Activated CD4-positive, alpha-beta memory T cell treated with anti-CD3 and anti-CD28 coated beads, Interleukin-2, amount 10 ng/mL, durations not matched to agents 7 days and 5 days (primary cell): ENCODE results near the gene WBP2. TPM values are rescaled to one million over a fixed set of nuclear protein-coding genes. Genes with fewer than 3 reads are reported as not detected.

Source experiments
- CTCF ChIA-PET: fragments of 350-600 bp; sonication (Branson Sonifier 250); formaldehyde crosslinking; loops from one replicate; lab custom pipeline; 2021; ENCODE audit warnings: antibody characterized with exemption, inconsistent platforms; lab: Charles Lee
- POLR2A ChIA-PET: fragments of 350-600 bp; sonication (Branson Sonifier 250); formaldehyde crosslinking; loops from one replicate; lab custom pipeline; 2021; ENCODE audit warnings: antibody characterized with exemption; lab: Charles Lee
- DNase-seq: peaks from one replicate; pipeline ENCODE4 v3.0.0-alpha.2; 2020
- H3K27ac Mint-ChIP-seq: one replicate; pipeline ENCODE4 v1.8.0; 2021; ENCODE audit warnings: mild to moderate bottlenecking, mixed read lengths
- H3K27me3 Mint-ChIP-seq: one replicate; pipeline ENCODE4 v1.8.0; 2021; ENCODE audit warnings: mixed read lengths
- H3K36me3 Mint-ChIP-seq: one replicate; pipeline ENCODE4 v1.8.0; 2021; ENCODE audit warnings: low read depth, mixed read lengths
- H3K4me1 Mint-ChIP-seq: one replicate; pipeline ENCODE4 v1.8.0; 2021; ENCODE audit warnings: mixed read lengths
- H3K4me3 Mint-ChIP-seq: one replicate; pipeline ENCODE4 v1.8.0; 2021; ENCODE audit warnings: mild to moderate bottlenecking, mixed read lengths
- H3K9me3 Mint-ChIP-seq: one replicate; pipeline ENCODE4 v1.8.0; 2021; ENCODE audit warnings: mixed read lengths
- total RNA-seq, 2 experiments: library from RNA; stranded (reverse); gene quantifications; one replicate each; pipeline ENCODE4 v1.2.3, GENCODE V29; 2021

Gene WBP2
- total RNA-seq, 2 experiments from 2014 or later: 107 to 114 TPM

DNA sequence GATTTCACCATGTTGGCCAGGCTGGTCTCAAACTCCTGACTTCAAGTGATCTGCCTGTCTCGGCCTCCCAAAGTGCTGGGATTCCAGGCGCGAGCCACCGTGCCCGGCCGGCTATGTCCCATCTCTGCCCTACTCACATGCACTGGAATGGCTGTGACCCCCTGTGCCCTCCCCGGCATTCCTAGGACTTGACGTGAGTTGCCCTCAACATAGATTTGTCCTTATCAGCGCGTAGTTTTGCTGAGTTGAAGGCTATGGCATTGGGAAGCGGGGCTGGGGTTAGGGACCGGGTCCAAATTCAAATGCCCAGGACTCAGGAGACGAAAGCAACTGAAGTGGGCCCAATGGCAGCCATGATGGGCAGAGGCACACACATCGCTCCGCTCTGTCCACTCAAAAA is 16.7 kb downstream of the WBP2 start:
- no peak for DNase-seq
- ChIA-PET CTCF (no interaction called here), POLR2A (interaction anchor here (1.0 kb wide), 1 partner anchor 9 kb away, joined by 5 read pairs; no protein-coding TSS in a partner anchor)
- Mint-ChIP-seq H3K27me3 (no peaks in the 10 kb centered on the region), H3K4me1 (peaks cover 33% of the 10 kb centered on the region), H3K9me3 (no peaks in the 10 kb centered on the region), H3K27ac (no peak overlapping the region), H3K36me3 (peaks cover 55% of the 10 kb centered on the region), H3K4me3 (no peak overlapping the region)

- peaks cover 39% of the 10 kb centered on the region for H3K4me1 Mint-ChIP-seq
- peaks cover 56% of the 10 kb centered on the region for H3K36me3 Mint-ChIP-seq
- no peak overlapping the region for H3K4me3 Mint-ChIP-seq
- H3K27me3 Mint-ChIP-seq: no peaks in the 10 kb centered on the region
- H3K9me3 Mint-ChIP-seq: no peaks in the 10 kb centered on the region
- ChIA-PET POLR2A (no interaction called here), CTCF (interaction anchor here (1.4 kb wide), 1 partner anchor 84 kb away, joined by 4 read pairs; no protein-coding TSS in a partner anchor)
- no peak for DNase-seq
- H3K27ac Mint-ChIP-seq: no peak overlapping the region
These were observed 17.2 kb downstream of the WBP2 start for GRCh38 chr17:75837899-75838298.

DNA sequence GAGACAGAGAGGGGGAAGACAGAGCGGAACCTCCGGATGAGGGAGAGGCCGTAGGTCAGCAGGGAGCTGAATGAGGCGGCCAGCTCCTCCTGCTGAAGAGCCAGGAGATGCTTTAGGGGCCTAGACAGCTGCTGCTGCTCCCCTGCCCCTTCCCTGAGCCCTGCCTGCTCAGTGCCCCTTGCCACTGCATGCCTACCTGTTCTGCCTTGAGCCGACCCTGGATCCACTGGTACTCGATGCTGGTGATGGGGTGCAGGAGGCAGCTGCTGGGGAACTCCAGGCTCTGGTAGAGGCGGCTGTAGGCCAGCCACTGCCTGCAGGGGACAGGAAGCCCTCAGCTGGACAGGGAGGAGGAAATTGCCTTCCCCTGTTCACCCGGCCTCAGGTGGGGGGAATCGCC is 18.5 kb downstream of the WBP2 start:
- H3K27ac Mint-ChIP-seq: no peak overlapping the region
- ChIA-PET CTCF (interaction anchor here (1.4 kb wide), 1 partner anchor 83 kb away, joined by 4 read pairs; no protein-coding TSS in a partner anchor), POLR2A (interaction anchor here (1.1 to 6.3 kb wide), 2 partner anchors 8 to 58 kb away, joined by 3 to 49 read pairs; partner anchors contain the start of gene UNC13D)
- H3K9me3 Mint-ChIP-seq: no peaks in the 10 kb centered on the region
- peaks cover 43% of the 10 kb centered on the region for H3K4me1 Mint-ChIP-seq
- no peak for DNase-seq
- H3K36me3 Mint-ChIP-seq: peaks cover 62% of the 10 kb centered on the region
- no peaks in the 10 kb centered on the region for H3K27me3 Mint-ChIP-seq
- H3K4me3 Mint-ChIP-seq: no peak overlapping the region

DNA sequence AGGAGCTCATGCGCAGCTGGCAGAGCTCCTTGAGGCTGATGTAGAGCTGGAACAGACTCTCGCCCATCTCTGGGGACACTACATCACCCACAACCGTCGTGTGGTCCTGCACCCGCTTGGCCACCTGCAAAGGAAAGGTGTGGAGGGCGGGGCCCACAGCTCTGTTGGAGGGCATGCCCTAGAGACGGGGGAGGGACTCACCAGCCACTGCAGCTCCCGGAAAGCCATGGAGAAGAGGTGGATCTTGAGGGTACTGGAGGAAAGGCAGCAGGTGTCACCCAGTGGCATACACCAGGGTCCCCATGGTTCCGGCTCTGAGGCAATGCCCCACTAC is 19.5 kb downstream of the WBP2 start:
- Mint-ChIP-seq H3K4me1 (peaks cover 45% of the 10 kb centered on the region), H3K27me3 (no peaks in the 10 kb centered on the region), H3K27ac (no peak overlapping the region), H3K9me3 (no peaks in the 10 kb centered on the region), H3K36me3 (peaks cover 66% of the 10 kb centered on the region), H3K4me3 (no peak overlapping the region)
- ChIA-PET CTCF (no interaction called here), POLR2A (interaction anchor here (1.0 to 6.3 kb wide), 2 partner anchors 9 to 21 kb away, joined by 3 to 49 read pairs; partner anchors contain the start of gene UNC13D)
- no peak for DNase-seq

- CTCF ChIA-PET: interaction anchor here (2.9 kb wide), 1 partner anchor 21 kb away, joined by 8 read pairs; the partner anchor contains the start of gene WBP2
- Mint-ChIP-seq H3K4me3 (no peak overlapping the region), H3K9me3 (no peaks in the 10 kb centered on the region), H3K27me3 (no peaks in the 10 kb centered on the region), H3K4me1 (peaks cover 46% of the 10 kb centered on the region), H3K36me3 (peaks cover 64% of the 10 kb centered on the region), H3K27ac (peak overlapping the region; percentile 23)
- POLR2A ChIA-PET: interaction anchor here (1.0 to 15.1 kb wide), 5 partner anchors 10 to 59 kb away, joined by 3 to 190 read pairs (median 33); partner anchors contain the start of genes UNC13D, UNK and WBP2
- DNase-seq: no peak
These were observed 20.0 kb downstream of the WBP2 start for GRCh38 chr17:75834928-75835653.

DNA sequence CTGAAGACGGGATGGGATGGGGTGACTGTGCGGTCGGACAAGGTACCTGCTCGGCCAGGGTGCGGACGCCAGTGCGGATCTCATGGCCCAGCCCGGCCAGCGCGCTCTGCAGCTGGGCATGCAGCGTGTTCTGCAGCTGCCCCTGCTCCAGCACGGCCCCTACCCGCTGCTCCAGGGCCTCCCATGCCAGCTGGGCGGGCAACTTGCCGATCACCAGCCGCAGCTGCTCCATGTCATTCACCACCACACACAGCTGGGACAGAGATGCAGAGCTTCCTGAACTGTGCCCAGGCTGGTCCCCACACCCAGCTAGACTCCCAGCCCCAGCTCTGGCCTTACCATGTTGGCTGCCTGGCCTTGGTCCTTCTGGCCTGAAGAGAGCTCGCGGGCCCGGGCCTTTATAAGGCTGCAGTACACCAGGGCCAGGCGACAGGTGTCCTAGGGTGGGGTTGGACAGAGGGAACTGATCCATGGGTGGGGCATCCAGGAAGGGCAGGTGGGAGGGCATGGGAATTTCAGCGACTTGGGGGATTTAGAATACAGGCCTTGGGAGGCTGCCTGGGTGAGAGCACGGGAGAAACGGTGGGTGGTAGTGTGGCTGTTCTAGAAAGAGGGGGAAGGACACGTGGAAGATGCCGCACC is 20.7 kb downstream of the WBP2 start:
- Mint-ChIP-seq H3K27me3 (no peaks in the 10 kb centered on the region), H3K4me1 (peaks cover 43% of the 10 kb centered on the region), H3K9me3 (no peaks in the 10 kb centered on the region), H3K27ac (peak overlapping the region; percentile 94), H3K4me3 (no peak overlapping the region), H3K36me3 (peaks cover 64% of the 10 kb centered on the region)
- ChIA-PET CTCF (interaction anchor here (2.9 kb wide), 1 partner anchor 21 kb away, joined by 8 read pairs; the partner anchor contains the start of gene WBP2), POLR2A (interaction anchor here (1.4 to 15.1 kb wide), 4 partner anchors 10 to 58 kb away, joined by 4 to 190 read pairs (median 41); partner anchors contain the start of genes UNC13D, UNK and WBP2)
- no peak for DNase-seq

- Mint-ChIP-seq H3K27ac (peak overlapping the region; percentile 94), H3K27me3 (no peaks in the 10 kb centered on the region), H3K4me1 (peaks cover 47% of the 10 kb centered on the region), H3K4me3 (peak overlapping the region; percentile 67), H3K36me3 (peaks cover 58% of the 10 kb centered on the region), H3K9me3 (no peaks in the 10 kb centered on the region)
- POLR2A ChIA-PET: interaction anchor here (0.6 to 15.1 kb wide), 19 partner anchors 8 to 521 kb away, joined by 3 to 190 read pairs (median 5); partner anchors contain the start of genes FBF1, GALK1, PRPSAP1 and RECQL5
- peak; percentile 48 for DNase-seq
- CTCF ChIA-PET: interaction anchor here (0.9 to 2.9 kb wide), 7 partner anchors 11 to 50 kb away, joined by 3 to 8 read pairs (median 3); partner anchors contain the start of gene WBP2
These were observed 22.3 kb downstream of the WBP2 start for GRCh38 chr17:75832652-75833400.

DNA sequence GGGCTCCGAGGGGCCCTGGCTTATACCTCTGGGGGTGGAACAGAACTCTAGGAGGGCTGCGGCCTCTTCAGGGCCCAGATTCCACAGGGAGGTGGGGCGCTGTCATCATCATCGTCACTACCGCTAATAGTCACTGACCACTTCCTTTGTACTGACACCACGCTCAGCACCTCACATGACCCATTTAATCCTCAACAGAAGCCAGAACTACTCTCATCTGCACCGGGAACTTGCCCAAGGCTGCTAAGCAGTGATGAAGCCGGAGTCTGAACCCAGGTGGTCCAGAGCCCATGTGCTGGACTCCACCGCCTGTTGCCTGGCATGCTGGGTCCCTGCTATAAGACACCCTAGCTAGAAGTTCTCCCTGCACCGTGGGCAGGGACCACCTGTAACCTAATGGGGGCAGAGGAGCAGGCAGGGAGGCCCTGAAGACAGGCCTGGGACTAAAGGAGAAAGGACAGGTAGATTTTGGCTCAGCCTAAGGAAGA is 22.9 kb downstream of the WBP2 start:
- Mint-ChIP-seq H3K9me3 (no peaks in the 10 kb centered on the region), H3K27me3 (no peaks in the 10 kb centered on the region), H3K27ac (peak overlapping the region; percentile 94), H3K36me3 (peaks cover 58% of the 10 kb centered on the region), H3K4me3 (peak overlapping the region; percentile 67), H3K4me1 (peaks cover 50% of the 10 kb centered on the region)
- ChIA-PET POLR2A (interaction anchor here (1.0 to 15.1 kb wide), 16 partner anchors 8 to 522 kb away, joined by 3 to 190 read pairs (median 5); partner anchors contain the start of genes FBF1, GALK1, PRPSAP1 and RECQL5), CTCF (interaction anchor here (1.0 to 2.9 kb wide), 6 partner anchors 14 to 49 kb away, joined by 3 to 8 read pairs (median 3); partner anchors contain the start of gene WBP2)
- peak; percentile 78 for DNase-seq

DNA sequence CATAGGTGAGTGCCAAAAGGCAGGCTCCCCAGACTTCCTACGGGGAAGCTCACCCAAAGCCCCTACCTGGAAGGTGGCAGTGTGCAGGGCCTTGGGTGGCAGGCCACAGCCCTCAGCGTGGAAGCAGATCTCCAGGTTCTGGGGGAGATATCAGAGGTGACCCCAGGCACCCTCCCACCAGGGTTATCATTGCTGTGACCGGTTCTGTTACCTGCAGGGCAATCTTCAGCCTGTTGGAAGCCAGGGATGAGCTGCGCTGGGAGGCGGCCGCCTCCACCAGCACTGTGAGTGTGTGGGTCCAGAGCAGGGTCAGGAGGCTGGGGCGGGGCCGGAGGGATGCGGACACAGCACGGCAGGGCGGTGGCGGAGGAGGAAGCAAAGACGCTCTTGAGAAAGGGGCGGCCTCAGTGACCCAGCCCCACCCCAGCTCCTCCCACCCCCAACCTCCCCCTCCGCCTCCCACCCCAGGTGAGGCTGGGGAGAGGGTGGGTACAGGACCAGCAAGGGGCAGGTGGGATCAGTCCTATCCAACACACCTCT is 24.0 kb downstream of the WBP2 start:
- H3K27ac Mint-ChIP-seq: peak overlapping the region; percentile 67
- no peaks in the 10 kb centered on the region for H3K9me3 Mint-ChIP-seq
- H3K4me1 Mint-ChIP-seq: peaks cover 54% of the 10 kb centered on the region
- peaks cover 62% of the 10 kb centered on the region for H3K36me3 Mint-ChIP-seq
- DNase-seq: no peak
- no peak overlapping the region for H3K4me3 Mint-ChIP-seq
- no peaks in the 10 kb centered on the region for H3K27me3 Mint-ChIP-seq
- ChIA-PET CTCF (interaction anchor here (1.1 to 2.8 kb wide), 8 partner anchors 13 to 77 kb away, joined by 3 to 9 read pairs (median 6); partner anchors contain the start of gene WBP2), POLR2A (interaction anchor here (0.8 to 15.1 kb wide), 8 partner anchors 10 to 66 kb away, joined by 3 to 190 read pairs (median 6); partner anchors contain the start of genes GALK1, TRIM65 and UNC13D)

DNA sequence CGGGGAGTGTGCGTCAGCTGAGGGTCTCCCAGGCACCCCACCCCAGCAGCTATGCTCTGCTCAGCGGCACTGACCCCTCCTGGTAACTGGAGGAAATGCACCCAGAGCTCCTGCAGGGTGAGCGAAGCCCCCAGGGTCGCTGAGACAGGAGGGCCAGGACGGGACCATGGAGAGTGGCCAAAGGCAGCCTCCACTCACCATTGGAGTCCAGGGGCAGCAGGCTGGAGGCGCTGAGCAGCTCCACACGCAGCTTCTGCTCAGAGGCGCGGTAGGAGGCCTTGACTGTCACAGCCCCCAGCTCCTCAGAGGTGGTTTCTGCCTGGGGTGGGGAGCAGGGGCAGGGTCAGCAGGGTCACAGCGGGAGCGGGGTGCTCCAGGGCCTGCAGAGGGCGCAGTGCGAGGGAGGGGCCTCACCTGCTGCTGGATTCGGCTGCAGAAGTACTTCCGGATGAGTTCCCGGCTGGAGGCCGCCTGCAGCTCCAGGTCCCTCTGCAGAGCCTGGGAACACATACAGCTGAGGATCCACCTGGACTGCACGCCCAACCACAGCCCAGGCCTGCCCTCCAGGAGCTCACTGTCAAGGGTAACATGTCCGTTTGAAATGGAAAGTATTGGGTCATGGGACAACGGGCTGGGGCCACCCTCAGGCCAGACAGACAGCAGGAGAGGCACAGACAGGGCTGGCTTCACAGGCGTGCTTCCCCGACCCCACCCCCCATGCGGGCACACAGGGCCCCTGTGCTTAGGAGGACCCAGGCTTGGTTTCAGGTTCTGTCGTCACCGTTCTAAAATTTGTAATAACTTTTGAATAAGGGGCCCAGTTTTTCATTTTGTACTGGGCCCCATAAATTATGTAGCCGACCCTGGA is 24.7 kb downstream of the WBP2 start:
- Mint-ChIP-seq H3K27ac (peak overlapping the region; percentile 67), H3K9me3 (no peaks in the 10 kb centered on the region), H3K4me1 (peaks cover 50% of the 10 kb centered on the region), H3K36me3 (peaks cover 59% of the 10 kb centered on the region), H3K4me3 (no peak overlapping the region), H3K27me3 (no peaks in the 10 kb centered on the region)
- ChIA-PET POLR2A (interaction anchor here (0.8 to 15.1 kb wide), 9 partner anchors 9 to 66 kb away, joined by 3 to 190 read pairs (median 5); partner anchors contain the start of genes TRIM65 and UNC13D), CTCF (interaction anchor here (0.8 to 2.8 kb wide), 16 partner anchors 13 to 77 kb away, joined by 3 to 9 read pairs (median 6); partner anchors contain the start of genes GALK1, UNC13D and WBP2)
- DNase-seq: peak; percentile 32

GRCh38 chr17:75829747-75830146 is 25.4 kb downstream of the WBP2 start:
- no peak overlapping the region for H3K27ac Mint-ChIP-seq
- H3K4me3 Mint-ChIP-seq: no peak overlapping the region
- H3K36me3 Mint-ChIP-seq: peaks cover 57% of the 10 kb centered on the region
- no peak for DNase-seq
- no peaks in the 10 kb centered on the region for H3K9me3 Mint-ChIP-seq
- H3K27me3 Mint-ChIP-seq: no peaks in the 10 kb centered on the region
- ChIA-PET POLR2A (interaction anchor here (1.0 to 15.1 kb wide), 7 partner anchors 9 to 67 kb away, joined by 3 to 190 read pairs (median 5); partner anchors contain the start of genes TRIM65 and UNC13D), CTCF (interaction anchor here (0.8 to 2.8 kb wide), 15 partner anchors 12 to 76 kb away, joined by 3 to 9 read pairs (median 6); partner anchors contain the start of genes GALK1, UNC13D and WBP2)
- peaks cover 47% of the 10 kb centered on the region for H3K4me1 Mint-ChIP-seq
